PC-3 (cell line): ENCODE results near the gene SLC17A2. TPM values are rescaled to one million over a fixed set of nuclear protein-coding genes. Genes with fewer than 3 reads are reported as not detected.

Experiments
- ATAC-seq: fragments of 200-7000 bp; cut with Tn5 transposase; 2 replicates; pipeline ENCODE4 v1.9.1; 2020; ENCODE audit warnings: mild to moderate bottlenecking, moderate library complexity
- BruUV-seq: library from RNA; stranded (reverse); fragments of 400-500 nt; replicated peaks from 2 replicates; lab custom pipeline; 2021; lab: Mats Ljungman, UMichigan
- CTCF ChIA-PET: fragments of 300-600 bp; sonication (Branson Sonifier 250); formaldehyde crosslinking; loops from one replicate; lab custom pipeline; 2022; ENCODE audit warnings: antibody characterized with exemption; lab: Charles Lee
- POLR2A ChIA-PET: fragments of 300-600 bp; sonication (Branson Sonifier 250); formaldehyde crosslinking; loops from one replicate; lab custom pipeline; 2022; ENCODE audit warnings: antibody characterized with exemption; ENCODE audit not compliant: unreplicated experiment; lab: Charles Lee
- DNase-seq: peaks from one replicate; pipeline ENCODE4 v3.0.0-alpha.2; 2015
- H2AFZ ChIP-seq: fragments of 300-600 bp; sonication (generic); 2 replicates; pipeline ENCODE4 v1.6.0; 2016; ENCODE audit warnings: antibody characterized with exemption, low read length
- H3F3A ChIP-seq: fragments of 300-600 bp; sonication (generic); one replicate; pipeline ENCODE4 v1.6.0; 2017; ENCODE audit warnings: antibody characterized with exemption, low read length, control low read depth, mild to moderate bottlenecking; ENCODE audit not compliant: unreplicated experiment
- H3K27ac ChIP-seq: fragments of 300-600 bp; sonication (generic); 2 replicates; pipeline ENCODE4 v1.5.1; 2016; ENCODE audit warnings: mild to moderate bottlenecking, low read length
- H3K27me3 ChIP-seq: fragments of 300-600 bp; sonication (generic); 2 replicates; pipeline ENCODE4 v1.6.1; 2016; ENCODE audit warnings: low read length, mixed read lengths
- H3K36me3 ChIP-seq: fragments of 300-600 bp; sonication (generic); 2 replicates; pipeline ENCODE4 v1.6.1; 2016; ENCODE audit warnings: low read depth, mixed run types, low read length, mixed read lengths
- H3K4me1 ChIP-seq: fragments of 300-600 bp; sonication (generic); 2 replicates; pipeline ENCODE4 v1.5.1; 2016; ENCODE audit warnings: low read length; ENCODE audit not compliant: insufficient read depth
- H3K4me2 ChIP-seq: fragments of 300-600 bp; sonication (generic); 2 replicates; pipeline ENCODE4 v1.6.0; 2016; ENCODE audit warnings: low read length
- H3K4me3 ChIP-seq: fragments of 300-600 bp; sonication (generic); 2 replicates; pipeline ENCODE4 v1.5.1; 2016; ENCODE audit warnings: mild to moderate bottlenecking, low read length, mixed read lengths
- H3K79me2 ChIP-seq: fragments of 300-600 bp; sonication (generic); 2 replicates; pipeline ENCODE4 v1.6.1; 2017; ENCODE audit warnings: low read length, mixed read lengths
- H3K9ac ChIP-seq: fragments of 300-600 bp; sonication (generic); 2 replicates; pipeline ENCODE4 v1.6.0; 2016; ENCODE audit warnings: mild to moderate bottlenecking, low read length
- H3K9me2 ChIP-seq: fragments of 300-600 bp; sonication (generic); replicated peaks from 2 replicates; pipeline ENCODE4 v1.6.1; 2016; ENCODE audit warnings: mixed run types, low read length, mixed read lengths
- H3K9me3 ChIP-seq: fragments of 300-600 bp; sonication (generic); 2 replicates; pipeline ENCODE4 v1.6.1; 2016; ENCODE audit warnings: low read length, mixed read lengths
- H4K20me1 ChIP-seq: fragments of 300-600 bp; sonication (generic); 2 replicates; pipeline ENCODE4 v1.6.1; 2016; ENCODE audit warnings: low read length, mixed read lengths
- CTCF ChIP-seq: fragments of 300-600 bp; sonication (generic); conservative IDR thresholded peaks from 2 replicates; pipeline ENCODE4 v1.5.1; 2017; ENCODE audit warnings: antibody characterized with exemption, low read depth, mild to moderate bottlenecking, low read length
- EZH2 ChIP-seq: fragments of 300-600 bp; sonication (generic); IDR thresholded peaks from one replicate; pipeline ENCODE4 v1.6.1; 2017; ENCODE audit warnings: antibody characterized with exemption, mild to moderate bottlenecking, low read length; ENCODE audit not compliant: unreplicated experiment
- EZH2phosphoT487 ChIP-seq: fragments of 300-600 bp; sonication (generic); IDR thresholded peaks from 2 replicates; pipeline ENCODE4 v1.6.1; 2018; ENCODE audit warnings: mild to moderate bottlenecking, antibody characterized with exemption, low read length, borderline replicate concordance
- intact Hi-C: fragments of 100-400 bp; cut with micrococcal nuclease; formaldehyde crosslinking; loops from 2 replicates; pipeline ENCODE4 v1.9.0; 2023
- total RNA-seq: library from RNA; depleted of rRNA; stranded (reverse); fragments of >200 nt; gene quantifications from 2 replicates; pipeline ENCODE4 v1.2.3, GENCODE V29; 2014

The SLC17A2 gene
- total RNA-seq, 1 experiment from 2014 or later, result not detected

GRCh38 chr6:25952535-25952934, 22.0 kb upstream of the SLC17A2 start:
- Histone ChIP-seq H3K27me3 (no peaks in the 10 kb centered on the region), H3K36me3 (no peaks in the 10 kb centered on the region), H3K4me2 (no peak overlapping the region), H3K4me3 (no peak overlapping the region), H2AFZ (no peak overlapping the region), H3K9ac (no peak overlapping the region), H4K20me1 (no peaks in the 10 kb centered on the region), H3F3A (no peaks in the 10 kb centered on the region), H3K9me3 (no peaks in the 10 kb centered on the region), H3K4me1 (no peaks in the 10 kb centered on the region), H3K27ac (no peak overlapping the region), H3K79me2 (no peaks in the 10 kb centered on the region), H3K9me2 (no peaks in the 10 kb centered on the region)
- ATAC-seq (no peak), DNase-seq (no peak)
- intact Hi-C loops, result no loop called here
- ChIA-PET POLR2A (interaction anchor here (0.7 kb wide), 1 partner anchor 68 kb away, joined by 5 read pairs; no protein-coding TSS in a partner anchor), CTCF (no interaction called here)
- TF ChIP-seq EZH2, result no peak
- TF ChIP-seq CTCF, result no peak
- TF ChIP-seq EZH2phosphoT487, result no peak
- BruUV-seq, result no TSS peak

GRCh38 chr6:25951296-25952032, 21.0 kb upstream of the SLC17A2 start:
- no TSS peak for BruUV-seq
- CTCF ChIA-PET, result no interaction called here
- Histone ChIP-seq H3K36me3 (no peaks in the 10 kb centered on the region), H3K4me2 (no peak overlapping the region), H3K4me1 (no peaks in the 10 kb centered on the region), H3K9me3 (no peaks in the 10 kb centered on the region), H3K27me3 (no peaks in the 10 kb centered on the region), H3F3A (no peaks in the 10 kb centered on the region), H4K20me1 (no peaks in the 10 kb centered on the region), H3K9ac (no peak overlapping the region), H3K27ac (no peak overlapping the region), H3K79me2 (no peaks in the 10 kb centered on the region), H3K9me2 (no peaks in the 10 kb centered on the region), H3K4me3 (no peak overlapping the region), H2AFZ (no peak overlapping the region)
- POLR2A ChIA-PET, result no interaction called here
- DNase-seq (no peak), ATAC-seq (no peak)
- intact Hi-C loops, result no loop called here
- no peak for TF ChIP-seq CTCF
- TF ChIP-seq EZH2phosphoT487, result no peak
- TF ChIP-seq EZH2, result no peak

GRCh38 chr6:25950297-25950696, 19.8 kb upstream of the SLC17A2 start:
- intact Hi-C loops, result no loop called here
- TF ChIP-seq EZH2, result no peak
- TF ChIP-seq EZH2phosphoT487, result no peak
- no peak for TF ChIP-seq CTCF
- no peaks in the 10 kb centered on the region for H4K20me1 ChIP-seq
- no peaks in the 10 kb centered on the region for H3K36me3 ChIP-seq
- H3K79me2 ChIP-seq, result no peaks in the 10 kb centered on the region
- no peak overlapping the region for H3K4me3 ChIP-seq
- BruUV-seq, result no TSS peak
- H3K9ac ChIP-seq, result no peak overlapping the region
- no peaks in the 10 kb centered on the region for H3K4me1 ChIP-seq
- POLR2A ChIA-PET, result interaction anchor here (0.6 kb wide), 1 partner anchor 93 kb away, joined by 3 read pairs; a partner anchor contains a TSS
- no peaks in the 10 kb centered on the region for H3K27me3 ChIP-seq
- H2AFZ ChIP-seq, result no peak overlapping the region
- ATAC-seq (no peak), DNase-seq (no peak)
- H3K9me2 ChIP-seq, result no peaks in the 10 kb centered on the region
- H3K9me3 ChIP-seq, result no peaks in the 10 kb centered on the region
- no peak overlapping the region for H3K4me2 ChIP-seq
- no peaks in the 10 kb centered on the region for H3F3A ChIP-seq
- CTCF ChIA-PET, result no interaction called here
- no peak overlapping the region for H3K27ac ChIP-seq
